ENCODE data around the gene ELOB.

The ELOB gene

DNA sequence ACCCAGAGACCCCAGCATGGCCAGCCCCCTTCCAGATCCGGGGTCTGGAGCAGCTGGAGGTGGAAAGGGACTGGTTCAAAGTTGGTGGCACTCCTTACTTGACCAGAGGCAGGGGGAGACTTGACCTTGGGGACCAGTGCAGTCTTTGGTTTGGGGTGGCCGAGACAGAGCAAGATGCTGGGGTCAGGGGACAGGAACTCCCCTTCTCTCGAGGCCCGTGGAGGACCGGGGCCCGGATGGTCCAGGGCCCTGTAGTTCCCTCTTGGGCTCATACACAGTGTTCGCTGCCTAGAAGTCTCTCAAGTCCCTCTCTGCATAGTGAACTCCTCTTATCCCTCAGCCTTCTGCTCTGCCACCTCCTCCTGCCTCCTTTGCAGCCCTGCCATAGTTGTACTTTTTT is 10.9 kb upstream of the ELOB start:
- Histone ChIP-seq H3K18ac (ENCODE audit: low read length) (peak overlapping the region; percentile 66), H3K4me2 (ENCODE audit: insufficient read depth, low read length, poor library complexity, severe bottlenecking) (peak overlapping the region; percentile 43), H3K4ac (ENCODE audit: low read length) (no peak overlapping the region), H3K4me1 (ENCODE audit: control insufficient read depth in 2 of 2, insufficient read depth in 1 of 2, low read depth in 1 of 2, low read length in 2 of 2) (peaks cover 4 to 10% of the 10 kb centered on the region in 2 donors), H2AK5ac (ENCODE audit: low read depth, low read length) (peak overlapping the region; percentile 15), H4K8ac (ENCODE audit: low read depth, low read length) (no peak overlapping the region), H2BK12ac (ENCODE audit: low read length) (no peak overlapping the region), H2AFZ (ENCODE audit: low read length) (peak overlapping the region; percentile 82), H3K27ac (replicated peaks; ENCODE audit: low read length) (no peak overlapping the region), H3K14ac (ENCODE audit: low read length) (no peak overlapping the region), H3K36me3 (replicated peaks in 1 of 2; ENCODE audit: control insufficient read depth in 2 of 2, insufficient read depth in 2 of 2, low read length in 2 of 2) (no peaks in the 10 kb centered on the region), H4K91ac (ENCODE audit: low read depth, low read length, poor library complexity) (no peak overlapping the region), H2BK15ac (ENCODE audit: low read length) (no peak overlapping the region), H3K79me1 (ENCODE audit: low read depth, low read length) (no peaks in the 10 kb centered on the region), H3K23ac (ENCODE audit: low read depth, low read length, poor library complexity) (no peak overlapping the region), H2BK5ac (ENCODE audit: low read length) (peak overlapping the region; percentile 29), H3K27me3 (ENCODE audit: control insufficient read depth in 3 of 3, insufficient read depth in 3 of 3, low read depth in 1 of 3, low read length in 3 of 3) (peaks cover 0 to 10% (median 0%) of the 10 kb centered on the region in 3 experiments), H2BK120ac (ENCODE audit: low read depth, low read length) (peak overlapping the region; percentile 67), H3K9ac (ENCODE audit: low read depth, low read length, poor library complexity) (no peak overlapping the region), H3K4me3 (ENCODE audit: low read length in 2 of 2) (no peak overlapping the region), H3K9me3 (replicated peaks in 1 of 2; ENCODE audit: control insufficient read depth in 2 of 2, insufficient read depth in 1 of 2, low read depth in 1 of 2, low read length in 2 of 2) (no peaks in the 10 kb centered on the region)
- DNase-seq (ENCODE audit: low spot score), result no peak
- no CpG with 5 or more reads among the region's 7 CpGs for WGBS, 2 donors (ENCODE audit: extremely low coverage in 2 of 2, insufficient read length in 2 of 2, insufficient replicate concordance in 1 of 2)

GRCh38 chr16:2787406-2787805 is 10.3 kb upstream of the ELOB start, which contains the start of gene PRSS33:
Gene PRSS33 (minus strand): TSS chr16:2787560. CDS start chr16:2786547, 1,013 bp downstream.
- peak within 1 kb of the TSS; percentile 43 for H3K27ac ChIP-seq (replicated peaks; ENCODE audit: low read length)
- H3K4me1 ChIP-seq (ENCODE audit: control insufficient read depth in 2 of 2, insufficient read depth in 1 of 2, low read depth in 1 of 2, low read length in 2 of 2), result peaks cover 4 to 10% of the 10 kb centered on the region in 2 donors
- no peak for DNase-seq (ENCODE audit: low spot score)
- H2BK120ac ChIP-seq (ENCODE audit: low read depth, low read length), result peak within 1 kb of the TSS; percentile 67
- no peak within 1 kb of the TSS for H4K8ac ChIP-seq (ENCODE audit: low read depth, low read length)
- peak within 1 kb of the TSS; percentile 82 for H2AFZ ChIP-seq (ENCODE audit: low read length)
- H3K36me3 ChIP-seq (replicated peaks in 1 of 2; ENCODE audit: control insufficient read depth in 2 of 2, insufficient read depth in 2 of 2, low read length in 2 of 2), result no peaks in the 10 kb centered on the region
- 100% methylated on average over 1 of the region's 10 CpGs; no CpG with 5 or more reads in 1 of the 2 donors for WGBS, 2 donors (ENCODE audit: extremely low coverage in 2 of 2, insufficient read length in 2 of 2, insufficient replicate concordance in 1 of 2)
- no peaks in the 10 kb centered on the region for H3K9me3 ChIP-seq (replicated peaks in 1 of 2; ENCODE audit: control insufficient read depth in 2 of 2, insufficient read depth in 1 of 2, low read depth in 1 of 2, low read length in 2 of 2)
- peak within 1 kb of the TSS; percentile 76 for H3K18ac ChIP-seq (ENCODE audit: low read length)
- no peaks in the 10 kb centered on the region for H3K79me1 ChIP-seq (ENCODE audit: low read depth, low read length)
- peak within 1 kb of the TSS; percentile 94 for H2BK12ac ChIP-seq (ENCODE audit: low read length)
- peak within 1 kb of the TSS; percentile 43 for H3K4me2 ChIP-seq (ENCODE audit: insufficient read depth, low read length, poor library complexity, severe bottlenecking)
- peak within 1 kb of the TSS; percentile 23 for H3K4ac ChIP-seq (ENCODE audit: low read length)
- peak within 1 kb of the TSS; percentile 99 for H2AK5ac ChIP-seq (ENCODE audit: low read depth, low read length)
- H3K14ac ChIP-seq (ENCODE audit: low read length), result peak within 1 kb of the TSS; percentile 97
- H4K91ac ChIP-seq (ENCODE audit: low read depth, low read length, poor library complexity), result no peak within 1 kb of the TSS
- H3K4me3 ChIP-seq (ENCODE audit: low read length in 2 of 2), result no peak within 1 kb of the TSS
- H3K9ac ChIP-seq (ENCODE audit: low read depth, low read length, poor library complexity), result peak within 1 kb of the TSS; percentile 60
- H2BK15ac ChIP-seq (ENCODE audit: low read length), result peak within 1 kb of the TSS; percentile 93
- no peak within 1 kb of the TSS for H3K23ac ChIP-seq (ENCODE audit: low read depth, low read length, poor library complexity)
- H2BK5ac ChIP-seq (ENCODE audit: low read length), result peak within 1 kb of the TSS; percentile 70
- peaks cover 0 to 10% (median 0%) of the 10 kb centered on the region in 3 experiments for H3K27me3 ChIP-seq (ENCODE audit: control insufficient read depth in 3 of 3, insufficient read depth in 3 of 3, low read depth in 1 of 3, low read length in 3 of 3)

- Histone ChIP-seq H3K4me3 (ENCODE audit: low read length in 2 of 2) (no peak overlapping the region), H2BK5ac (ENCODE audit: low read length) (no peak overlapping the region), H2BK120ac (ENCODE audit: low read depth, low read length) (no peak overlapping the region), H4K91ac (ENCODE audit: low read depth, low read length, poor library complexity) (no peak overlapping the region), H3K9me3 (replicated peaks in 1 of 2; ENCODE audit: control insufficient read depth in 2 of 2, insufficient read depth in 1 of 2, low read depth in 1 of 2, low read length in 2 of 2) (no peaks in the 10 kb centered on the region), H2BK12ac (ENCODE audit: low read length) (no peak overlapping the region), H3K27ac (replicated peaks; ENCODE audit: low read length) (no peak overlapping the region), H3K4ac (ENCODE audit: low read length) (no peak overlapping the region), H3K23ac (ENCODE audit: low read depth, low read length, poor library complexity) (no peak overlapping the region), H2AK5ac (ENCODE audit: low read depth, low read length) (peak overlapping the region; percentile 99), H3K36me3 (replicated peaks in 1 of 2; ENCODE audit: control insufficient read depth in 2 of 2, insufficient read depth in 2 of 2, low read length in 2 of 2) (no peaks in the 10 kb centered on the region), H3K4me2 (ENCODE audit: insufficient read depth, low read length, poor library complexity, severe bottlenecking) (no peak overlapping the region), H3K79me1 (ENCODE audit: low read depth, low read length) (no peaks in the 10 kb centered on the region), H4K8ac (ENCODE audit: low read depth, low read length) (no peak overlapping the region), H2BK15ac (ENCODE audit: low read length) (peak overlapping the region; percentile 93), H3K27me3 (ENCODE audit: control insufficient read depth in 3 of 3, insufficient read depth in 3 of 3, low read depth in 1 of 3, low read length in 3 of 3) (peaks cover 0 to 10% (median 0%) of the 10 kb centered on the region in 3 experiments), H3K4me1 (ENCODE audit: control insufficient read depth in 2 of 2, insufficient read depth in 1 of 2, low read depth in 1 of 2, low read length in 2 of 2) (peaks cover 4 to 10% of the 10 kb centered on the region in 2 donors), H2AFZ (ENCODE audit: low read length) (no peak overlapping the region), H3K18ac (ENCODE audit: low read length) (no peak overlapping the region), H3K14ac (ENCODE audit: low read length) (no peak overlapping the region), H3K9ac (ENCODE audit: low read depth, low read length, poor library complexity) (no peak overlapping the region)
- 100% methylated on average over 2 of the region's 3 CpGs; no CpG with 5 or more reads in 1 of the 2 donors for WGBS, 2 donors (ENCODE audit: extremely low coverage in 2 of 2, insufficient read length in 2 of 2, insufficient replicate concordance in 1 of 2)
- no peak for DNase-seq (ENCODE audit: low spot score)
Measured at GRCh38 chr16:2786826-2787151, 9.7 kb upstream of the ELOB start.

DNA sequence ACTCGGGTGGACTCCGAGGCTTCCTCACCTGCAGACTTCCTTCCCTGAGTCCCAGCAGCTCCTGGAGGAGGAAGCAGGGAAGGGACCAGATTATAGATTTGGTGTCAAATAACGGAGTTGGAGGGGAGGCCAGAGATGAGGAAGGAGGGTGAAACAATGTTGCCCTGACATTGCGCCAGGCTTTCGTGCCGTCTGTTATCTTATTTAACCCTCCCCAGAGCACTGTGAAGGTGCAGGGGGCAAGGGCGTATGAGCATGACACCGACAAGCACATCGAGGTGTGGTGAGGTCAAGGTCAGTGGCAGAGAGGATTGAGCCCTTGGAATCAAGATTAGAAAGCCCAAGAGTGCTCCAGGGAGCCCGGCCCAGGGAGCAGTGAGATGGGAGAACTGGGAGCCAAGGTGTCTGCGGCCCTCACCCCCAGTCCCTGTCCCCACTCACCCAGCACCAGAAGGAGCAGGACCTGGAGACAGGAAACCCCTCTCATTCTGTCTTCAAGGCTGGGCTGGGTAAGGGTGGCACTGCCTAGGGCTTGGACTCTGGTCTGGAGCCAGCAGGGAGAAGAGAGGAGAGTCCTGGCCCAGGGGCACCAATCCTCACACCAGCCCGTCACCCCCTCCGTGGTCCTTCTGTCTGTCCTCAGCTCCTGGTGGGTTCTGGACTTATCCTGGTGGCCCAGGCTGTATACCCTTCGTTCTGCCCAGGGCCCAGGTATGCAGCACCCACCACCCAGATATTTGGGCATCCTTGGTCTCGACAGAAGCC is 9.2 kb upstream of the ELOB start:
- H3K36me3 ChIP-seq (replicated peaks in 1 of 2; ENCODE audit: control insufficient read depth in 2 of 2, insufficient read depth in 2 of 2, low read length in 2 of 2), result no peaks in the 10 kb centered on the region
- peak overlapping the region; percentile 23 for H3K4ac ChIP-seq (ENCODE audit: low read length)
- H2BK5ac ChIP-seq (ENCODE audit: low read length), result peak overlapping the region; percentile 70
- no peak overlapping the region for H2AFZ ChIP-seq (ENCODE audit: low read length)
- H3K27ac ChIP-seq (replicated peaks; ENCODE audit: low read length), result no peak overlapping the region
- H3K14ac ChIP-seq (ENCODE audit: low read length), result peak overlapping the region; percentile 97
- no peak overlapping the region for H4K91ac ChIP-seq (ENCODE audit: low read depth, low read length, poor library complexity)
- H3K27me3 ChIP-seq (ENCODE audit: control insufficient read depth in 3 of 3, insufficient read depth in 3 of 3, low read depth in 1 of 3, low read length in 3 of 3), result peaks cover 0 to 10% (median 0%) of the 10 kb centered on the region in 3 experiments
- H2BK12ac ChIP-seq (ENCODE audit: low read length), result peak overlapping the region; percentile 94
- H2AK5ac ChIP-seq (ENCODE audit: low read depth, low read length), result peak overlapping the region; percentile 99
- H2BK120ac ChIP-seq (ENCODE audit: low read depth, low read length), result no peak overlapping the region
- H3K18ac ChIP-seq (ENCODE audit: low read length), result peak overlapping the region; percentile 76
- no CpG with 5 or more reads among the region's 15 CpGs for WGBS, 2 donors (ENCODE audit: extremely low coverage in 2 of 2, insufficient read length in 2 of 2, insufficient replicate concordance in 1 of 2)
- H3K9ac ChIP-seq (ENCODE audit: low read depth, low read length, poor library complexity), result peak overlapping the region; percentile 60
- peaks cover 4 to 10% of the 10 kb centered on the region in 2 donors for H3K4me1 ChIP-seq (ENCODE audit: control insufficient read depth in 2 of 2, insufficient read depth in 1 of 2, low read depth in 1 of 2, low read length in 2 of 2)
- no peaks in the 10 kb centered on the region for H3K9me3 ChIP-seq (replicated peaks in 1 of 2; ENCODE audit: control insufficient read depth in 2 of 2, insufficient read depth in 1 of 2, low read depth in 1 of 2, low read length in 2 of 2)
- H3K79me1 ChIP-seq (ENCODE audit: low read depth, low read length), result no peaks in the 10 kb centered on the region
- H3K23ac ChIP-seq (ENCODE audit: low read depth, low read length, poor library complexity), result no peak overlapping the region
- H2BK15ac ChIP-seq (ENCODE audit: low read length), result peak overlapping the region; percentile 93
- DNase-seq (ENCODE audit: low spot score), result no peak
- H4K8ac ChIP-seq (ENCODE audit: low read depth, low read length), result no peak overlapping the region
- no peak overlapping the region for H3K4me3 ChIP-seq (ENCODE audit: low read length in 2 of 2)
- no peak overlapping the region for H3K4me2 ChIP-seq (ENCODE audit: insufficient read depth, low read length, poor library complexity, severe bottlenecking)
